PC-3 (cell line): ENCODE results near the gene ZFAND6. TPM values are rescaled to one million over a fixed set of nuclear protein-coding genes. Genes with fewer than 3 reads are reported as not detected.
A peak's percentile ranks its signal among the peaks of the same experiment; 100 is the strongest.

Experiments
- ATAC-seq: fragments of 200-7000 bp; cut with Tn5 transposase; 2 replicates; pipeline ENCODE4 v1.9.1; 2020; ENCODE audit warnings: mild to moderate bottlenecking, moderate library complexity
- BruUV-seq: library from RNA; stranded (reverse); fragments of 400-500 nt; replicated peaks from 2 replicates; lab custom pipeline; 2021; lab: Mats Ljungman, UMichigan
- CTCF ChIA-PET: fragments of 300-600 bp; sonication (Branson Sonifier 250); formaldehyde crosslinking; loops from one replicate; lab custom pipeline; 2022; ENCODE audit warnings: antibody characterized with exemption; lab: Charles Lee
- POLR2A ChIA-PET: fragments of 300-600 bp; sonication (Branson Sonifier 250); formaldehyde crosslinking; loops from one replicate; lab custom pipeline; 2022; ENCODE audit warnings: antibody characterized with exemption; ENCODE audit not compliant: unreplicated experiment; lab: Charles Lee
- DNase-seq: peaks from one replicate; pipeline ENCODE4 v3.0.0-alpha.2; 2015
- H2AFZ ChIP-seq: fragments of 300-600 bp; sonication (generic); 2 replicates; pipeline ENCODE4 v1.6.0; 2016; ENCODE audit warnings: antibody characterized with exemption, low read length
- H3F3A ChIP-seq: fragments of 300-600 bp; sonication (generic); one replicate; pipeline ENCODE4 v1.6.0; 2017; ENCODE audit warnings: antibody characterized with exemption, low read length, control low read depth, mild to moderate bottlenecking; ENCODE audit not compliant: unreplicated experiment
- H3K27ac ChIP-seq: fragments of 300-600 bp; sonication (generic); 2 replicates; pipeline ENCODE4 v1.5.1; 2016; ENCODE audit warnings: mild to moderate bottlenecking, low read length
- H3K27me3 ChIP-seq: fragments of 300-600 bp; sonication (generic); 2 replicates; pipeline ENCODE4 v1.6.1; 2016; ENCODE audit warnings: low read length, mixed read lengths
- H3K36me3 ChIP-seq: fragments of 300-600 bp; sonication (generic); 2 replicates; pipeline ENCODE4 v1.6.1; 2016; ENCODE audit warnings: low read depth, mixed run types, low read length, mixed read lengths
- H3K4me1 ChIP-seq: fragments of 300-600 bp; sonication (generic); 2 replicates; pipeline ENCODE4 v1.5.1; 2016; ENCODE audit warnings: low read length; ENCODE audit not compliant: insufficient read depth
- H3K4me2 ChIP-seq: fragments of 300-600 bp; sonication (generic); 2 replicates; pipeline ENCODE4 v1.6.0; 2016; ENCODE audit warnings: low read length
- H3K4me3 ChIP-seq: fragments of 300-600 bp; sonication (generic); 2 replicates; pipeline ENCODE4 v1.5.1; 2016; ENCODE audit warnings: mild to moderate bottlenecking, low read length, mixed read lengths
- H3K79me2 ChIP-seq: fragments of 300-600 bp; sonication (generic); 2 replicates; pipeline ENCODE4 v1.6.1; 2017; ENCODE audit warnings: low read length, mixed read lengths
- H3K9ac ChIP-seq: fragments of 300-600 bp; sonication (generic); 2 replicates; pipeline ENCODE4 v1.6.0; 2016; ENCODE audit warnings: mild to moderate bottlenecking, low read length
- H3K9me2 ChIP-seq: fragments of 300-600 bp; sonication (generic); replicated peaks from 2 replicates; pipeline ENCODE4 v1.6.1; 2016; ENCODE audit warnings: mixed run types, low read length, mixed read lengths
- H3K9me3 ChIP-seq: fragments of 300-600 bp; sonication (generic); 2 replicates; pipeline ENCODE4 v1.6.1; 2016; ENCODE audit warnings: low read length, mixed read lengths
- H4K20me1 ChIP-seq: fragments of 300-600 bp; sonication (generic); 2 replicates; pipeline ENCODE4 v1.6.1; 2016; ENCODE audit warnings: low read length, mixed read lengths
- EZH2 ChIP-seq: fragments of 300-600 bp; sonication (generic); IDR thresholded peaks from one replicate; pipeline ENCODE4 v1.6.1; 2017; ENCODE audit warnings: antibody characterized with exemption, mild to moderate bottlenecking, low read length; ENCODE audit not compliant: unreplicated experiment
- EZH2phosphoT487 ChIP-seq: fragments of 300-600 bp; sonication (generic); IDR thresholded peaks from 2 replicates; pipeline ENCODE4 v1.6.1; 2018; ENCODE audit warnings: mild to moderate bottlenecking, antibody characterized with exemption, low read length, borderline replicate concordance
- intact Hi-C: fragments of 100-400 bp; cut with micrococcal nuclease; formaldehyde crosslinking; loops from 2 replicates; pipeline ENCODE4 v1.9.0; 2023
- total RNA-seq: library from RNA; depleted of rRNA; stranded (reverse); fragments of >200 nt; gene quantifications from 2 replicates; pipeline ENCODE4 v1.2.3, GENCODE V29; 2014
- TF ChIP-seq, protein P1 (sequence below): fragments of 300-600 bp; sonication (generic); conservative IDR thresholded peaks from 2 replicates; pipeline ENCODE4 v1.5.1; 2017; ENCODE audit warnings: antibody characterized with exemption, low read depth, mild to moderate bottlenecking, low read length

Gene ZFAND6
- total RNA-seq, 1 experiment from 2014 or later: 96.6 TPM

DNA sequence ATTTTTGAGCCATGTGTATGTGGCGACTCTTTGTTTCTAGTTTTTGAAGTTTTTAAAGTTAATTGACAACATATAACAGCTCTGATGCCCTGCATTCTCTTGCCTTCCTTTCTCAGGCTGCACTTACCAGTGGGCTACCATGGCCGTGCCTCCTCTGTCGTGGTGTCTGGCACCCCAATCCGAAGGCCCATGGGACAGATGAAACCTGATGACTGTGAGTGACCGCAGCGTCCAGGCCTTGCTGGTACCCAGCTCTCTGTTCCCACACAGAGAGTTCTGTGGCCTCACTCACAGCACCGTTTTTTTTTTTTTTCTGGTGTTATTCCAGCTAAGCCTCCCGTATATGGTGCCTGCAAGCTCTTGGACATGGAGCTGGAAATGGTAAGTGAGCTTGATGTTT is 108.5 kb downstream of the ZFAND6 start:
- TF ChIP-seq EZH2phosphoT487: no peak
- POLR2A ChIA-PET: no interaction called here
- no peak for ATAC-seq

DNA sequence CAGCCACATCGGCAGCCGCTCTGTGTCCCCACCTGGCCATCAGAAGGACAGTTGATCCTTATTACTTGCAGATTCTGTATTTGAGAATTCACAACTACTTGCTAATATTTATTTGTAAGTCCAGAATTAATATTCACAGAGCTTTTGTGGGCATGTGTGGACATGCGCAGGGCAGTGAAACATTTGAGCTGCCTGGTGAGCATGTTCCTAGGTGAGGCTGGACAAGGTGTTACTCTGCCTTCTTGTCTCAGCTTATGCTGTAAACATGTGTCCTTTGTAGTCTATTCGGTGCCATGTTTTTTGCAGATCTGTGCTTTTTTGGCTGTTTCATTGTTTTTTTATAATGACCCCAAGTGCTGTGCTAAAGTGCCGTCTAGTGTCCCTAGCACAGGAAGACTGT is 108.9 kb downstream of the ZFAND6 start:
- CTCF ChIA-PET: interaction anchor here (0.6 kb wide), 1 partner anchor 16 kb away, joined by 3 read pairs; no protein-coding TSS in a partner anchor

More for the DNA sequence above, 108.5 kb downstream of the ZFAND6 start:
- H3K4me3 ChIP-seq: no peak overlapping the region
- H4K20me1 ChIP-seq: no peaks in the 10 kb centered on the region
- H3K27ac ChIP-seq: no peak overlapping the region
- no peaks in the 10 kb centered on the region for H3F3A ChIP-seq
- CTCF ChIA-PET: no interaction called here
- no peak overlapping the region for H2AFZ ChIP-seq
- H3K9me3 ChIP-seq: no peaks in the 10 kb centered on the region
- intact Hi-C loops: no loop called here
- DNase-seq: no peak
- H3K4me1 ChIP-seq: peaks cover 7% of the 10 kb centered on the region
- H3K79me2 ChIP-seq: no peaks in the 10 kb centered on the region
- H3K36me3 ChIP-seq: peaks cover 4% of the 10 kb centered on the region
- no peak overlapping the region for H3K9ac ChIP-seq
- no peaks in the 10 kb centered on the region for H3K9me2 ChIP-seq
- H3K27me3 ChIP-seq: no peaks in the 10 kb centered on the region
- no TSS peak for BruUV-seq
- no peak overlapping the region for H3K4me2 ChIP-seq

DNA sequence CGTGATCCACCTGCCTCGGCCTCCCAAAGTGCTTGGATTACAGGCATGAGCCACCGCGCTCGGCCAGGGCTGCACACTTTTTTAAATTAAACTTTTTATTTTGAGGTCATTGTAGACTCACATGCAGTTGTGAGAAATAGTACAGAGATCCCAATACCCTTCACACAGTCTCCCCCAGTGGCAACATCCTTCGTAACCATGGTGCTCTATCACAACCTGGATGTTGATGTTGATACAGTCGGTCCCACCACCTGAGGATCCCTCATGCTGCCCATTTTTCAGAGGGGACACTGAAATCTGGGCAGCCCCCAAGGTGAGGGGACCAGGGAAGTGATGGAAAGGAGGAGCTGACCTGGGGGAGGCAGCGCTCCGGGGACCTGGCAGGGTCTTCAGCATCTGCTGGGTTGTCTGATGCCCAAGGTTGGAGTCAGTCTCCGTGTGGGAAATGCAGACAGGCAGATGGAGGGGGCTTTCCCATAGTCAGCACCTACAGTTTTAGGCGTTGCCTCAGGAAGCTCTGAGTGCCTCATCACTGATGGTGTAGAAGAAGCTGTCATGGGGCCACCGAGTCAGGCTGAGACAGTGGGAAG is 110.4 kb downstream of the ZFAND6 start:
- H3K4me1 ChIP-seq: peaks cover 22% of the 10 kb centered on the region
- DNase-seq (no peak), ATAC-seq (no peak)
- no peaks in the 10 kb centered on the region for H3K27me3 ChIP-seq
- no peak overlapping the region for H3K9ac ChIP-seq
- H3K79me2 ChIP-seq: no peaks in the 10 kb centered on the region
- TF ChIP-seq EZH2 (no peak), EZH2phosphoT487 (no peak)
- TF ChIP-seq, protein P1, sequence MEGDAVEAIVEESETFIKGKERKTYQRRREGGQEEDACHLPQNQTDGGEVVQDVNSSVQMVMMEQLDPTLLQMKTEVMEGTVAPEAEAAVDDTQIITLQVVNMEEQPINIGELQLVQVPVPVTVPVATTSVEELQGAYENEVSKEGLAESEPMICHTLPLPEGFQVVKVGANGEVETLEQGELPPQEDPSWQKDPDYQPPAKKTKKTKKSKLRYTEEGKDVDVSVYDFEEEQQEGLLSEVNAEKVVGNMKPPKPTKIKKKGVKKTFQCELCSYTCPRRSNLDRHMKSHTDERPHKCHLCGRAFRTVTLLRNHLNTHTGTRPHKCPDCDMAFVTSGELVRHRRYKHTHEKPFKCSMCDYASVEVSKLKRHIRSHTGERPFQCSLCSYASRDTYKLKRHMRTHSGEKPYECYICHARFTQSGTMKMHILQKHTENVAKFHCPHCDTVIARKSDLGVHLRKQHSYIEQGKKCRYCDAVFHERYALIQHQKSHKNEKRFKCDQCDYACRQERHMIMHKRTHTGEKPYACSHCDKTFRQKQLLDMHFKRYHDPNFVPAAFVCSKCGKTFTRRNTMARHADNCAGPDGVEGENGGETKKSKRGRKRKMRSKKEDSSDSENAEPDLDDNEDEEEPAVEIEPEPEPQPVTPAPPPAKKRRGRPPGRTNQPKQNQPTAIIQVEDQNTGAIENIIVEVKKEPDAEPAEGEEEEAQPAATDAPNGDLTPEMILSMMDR: no peak
- no peaks in the 10 kb centered on the region for H4K20me1 ChIP-seq
- H3K9me2 ChIP-seq: no peaks in the 10 kb centered on the region
- H3K36me3 ChIP-seq: peaks cover 4% of the 10 kb centered on the region
- H3F3A ChIP-seq: peaks cover 4% of the 10 kb centered on the region
- ChIA-PET CTCF (no interaction called here), POLR2A (no interaction called here)
- H3K27ac ChIP-seq: 0 out of 2 replicates have a peak overlapping the region, but pooled peaks have one; percentile 21
- no TSS peak for BruUV-seq
- no peak overlapping the region for H3K4me3 ChIP-seq
- no peak overlapping the region for H2AFZ ChIP-seq
- intact Hi-C loops: loop anchor here (5.0 to 10.0 kb wide), 4 partner anchors 63 to 275 kb away; partner anchors contain the start of gene MTHFS
- H3K4me2 ChIP-seq: no peak overlapping the region
- no peaks in the 10 kb centered on the region for H3K9me3 ChIP-seq

More for the DNA sequence above, 108.9 kb downstream of the ZFAND6 start:
- Histone ChIP-seq H3K9me2 (no peaks in the 10 kb centered on the region), H3K9me3 (no peaks in the 10 kb centered on the region), H4K20me1 (no peaks in the 10 kb centered on the region), H3K79me2 (no peaks in the 10 kb centered on the region), H2AFZ (no peak overlapping the region), H3K4me2 (no peak overlapping the region), H3F3A (no peaks in the 10 kb centered on the region), H3K36me3 (peaks cover 7% of the 10 kb centered on the region), H3K4me1 (peaks cover 7% of the 10 kb centered on the region), H3K4me3 (no peak overlapping the region), H3K9ac (no peak overlapping the region), H3K27ac (no peak overlapping the region), H3K27me3 (no peaks in the 10 kb centered on the region)
- BruUV-seq: no TSS peak
- DNase-seq (no peak), ATAC-seq (no peak)
- TF ChIP-seq EZH2: no peak
- TF ChIP-seq, protein P1: no peak
- no peak for TF ChIP-seq EZH2phosphoT487
- POLR2A ChIA-PET: no interaction called here
- intact Hi-C loops: no loop called here
